HG02588 (cell line): ENCODE results near the gene SMIM41.

Experiments
- ATAC-seq: cut with Tn5 transposase; IDR thresholded peaks from one replicate; pipeline ENCODE4 v1.9.1; 2021; ENCODE audit warnings: mild to moderate bottlenecking, moderate library complexity; ENCODE audit not compliant: unreplicated experiment

The SMIM41 gene

GRCh38 chr12:52119398-52120254 lies 40.1 kb downstream of the SMIM41 start:
- ATAC-seq = peak; percentile 29

GRCh38 chr12:52120951-52121823 lies 41.7 kb downstream of the SMIM41 start:
- ATAC-seq = no peak

- no peak for ATAC-seq
Observed at GRCh38 chr12:52121824-52122539, 42.5 kb downstream of the SMIM41 start.

- ATAC-seq = no peak
Observed at GRCh38 chr12:52122540-52122871, 43.0 kb downstream of the SMIM41 start.

GRCh38 chr12:52122904-52123303 lies 43.4 kb downstream of the SMIM41 start:
- no peak for ATAC-seq

GRCh38 chr12:52123487-52124186 lies 44.1 kb downstream of the SMIM41 start:
- no peak for ATAC-seq

- no peak for ATAC-seq
Observed at GRCh38 chr12:52125476-52125900, 46.0 kb downstream of the SMIM41 start.

- ATAC-seq = no peak
Observed at GRCh38 chr12:52126050-52126604, 46.6 kb downstream of the SMIM41 start.

- ATAC-seq = no peak
Observed at GRCh38 chr12:52126605-52127578, 47.4 kb downstream of the SMIM41 start.

GRCh38 chr12:52127683-52128450 lies 48.4 kb downstream of the SMIM41 start:
- no peak for ATAC-seq

GRCh38 chr12:52130711-52131110 lies 51.2 kb downstream of the SMIM41 start:
- no peak for ATAC-seq

- ATAC-seq = no peak
Observed at GRCh38 chr12:52132754-52133161, 53.3 kb downstream of the SMIM41 start.

- ATAC-seq = no peak
Observed at GRCh38 chr12:52137746-52138145, 58.2 kb downstream of the SMIM41 start.

- no peak for ATAC-seq
Observed at GRCh38 chr12:52139147-52139546, 59.6 kb downstream of the SMIM41 start.

GRCh38 chr12:52139579-52140062 lies 60.1 kb downstream of the SMIM41 start:
- no peak for ATAC-seq

GRCh38 chr12:52141306-52141705 lies 61.8 kb downstream of the SMIM41 start:
- ATAC-seq = no peak

- ATAC-seq = no peak
Observed at GRCh38 chr12:52141875-52142274, 62.4 kb downstream of the SMIM41 start.

- no peak for ATAC-seq
Observed at GRCh38 chr12:52142431-52142830, 62.9 kb downstream of the SMIM41 start.
